ENCODE measurements around the gene CNOT4. TPM values are rescaled to one million over a fixed set of nuclear protein-coding genes. Genes with fewer than 3 reads are reported as not detected.

CNOT4 gene
- total and polyA plus RNA-seq, 10 of the 15 experiments (the other 5 are each of a cell fraction or from before 2014, with no cell fraction given), result 9.4 to 29.6 (median 16.6) TPM

DNA sequence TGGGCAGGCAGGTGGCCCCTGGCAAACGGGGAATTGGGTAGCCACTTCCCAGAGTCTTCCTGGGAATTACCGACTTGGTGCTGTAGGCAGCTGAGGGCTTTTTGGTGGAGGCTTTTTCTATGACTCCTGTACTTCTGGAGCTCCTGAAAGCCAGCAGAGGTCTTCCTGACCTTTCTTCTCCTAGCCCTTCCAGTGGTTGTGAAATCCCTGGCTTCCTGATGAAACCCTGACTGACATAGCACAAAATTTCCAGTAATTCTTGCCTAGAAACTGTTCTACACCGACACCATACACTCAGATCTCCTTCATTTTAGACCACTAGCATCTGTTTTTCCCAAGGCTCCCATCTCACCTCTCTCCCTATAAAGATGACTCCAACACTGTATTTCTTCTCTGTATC is 156.1 kb downstream of the CNOT4 start:
- H3K79me2 ChIP-seq (ENCODE audit: control insufficient read depth, insufficient read depth, low read length), result no peaks in the 10 kb centered on the region
- no peak overlapping the region for H3K4me2 ChIP-seq (ENCODE audit: control insufficient read depth, insufficient read depth)
- TF ChIP-seq TBL1XR1 (IDR thresholded peaks at IDR 0.05; ENCODE audit: low read depth, low read length) (no peak), CREM (IDR thresholded peaks at IDR 0.05; ENCODE audit: low read depth) (no peak), SP1 (IDR thresholded peaks at IDR 0.05; ENCODE audit: low read depth, low read length) (no peak), CBFB (IDR thresholded peaks at IDR 0.05; ENCODE audit: low read depth) (no peak), CHD4 (IDR thresholded peaks at IDR 0.05) (no peak), GATAD2B (conservative IDR thresholded peaks at IDR 0.05; ENCODE audit: low read depth) (no peak), RBBP5 (conservative IDR thresholded peaks at IDR 0.05) (no peak), BRCA1 (IDR thresholded peaks at IDR 0.05; ENCODE audit: low read depth, low read length) (no peak), ZZZ3 (IDR thresholded peaks at IDR 0.05; ENCODE audit: control insufficient read depth, insufficient read length, low read depth) (no peak), STAT1 (conservative IDR thresholded peaks at IDR 0.05) (no peak), PAX8 (IDR thresholded peaks at IDR 0.05) (no peak), EP300 (IDR thresholded peaks at IDR 0.05; ENCODE audit: borderline replicate concordance in 1 of 2, control insufficient read depth in 1 of 2, low read depth in 2 of 2, low read length in 2 of 2) (no peak), SREBF1 (IDR thresholded peaks at IDR 0.05; ENCODE audit: low read length) (no peak), POLR2A (IDR thresholded peaks at IDR 0.05; ENCODE audit: low read depth, low read length) (no peak), NR2C1 (IDR thresholded peaks at IDR 0.05) (no peak)
- TF ChIP-seq, protein P1, sequence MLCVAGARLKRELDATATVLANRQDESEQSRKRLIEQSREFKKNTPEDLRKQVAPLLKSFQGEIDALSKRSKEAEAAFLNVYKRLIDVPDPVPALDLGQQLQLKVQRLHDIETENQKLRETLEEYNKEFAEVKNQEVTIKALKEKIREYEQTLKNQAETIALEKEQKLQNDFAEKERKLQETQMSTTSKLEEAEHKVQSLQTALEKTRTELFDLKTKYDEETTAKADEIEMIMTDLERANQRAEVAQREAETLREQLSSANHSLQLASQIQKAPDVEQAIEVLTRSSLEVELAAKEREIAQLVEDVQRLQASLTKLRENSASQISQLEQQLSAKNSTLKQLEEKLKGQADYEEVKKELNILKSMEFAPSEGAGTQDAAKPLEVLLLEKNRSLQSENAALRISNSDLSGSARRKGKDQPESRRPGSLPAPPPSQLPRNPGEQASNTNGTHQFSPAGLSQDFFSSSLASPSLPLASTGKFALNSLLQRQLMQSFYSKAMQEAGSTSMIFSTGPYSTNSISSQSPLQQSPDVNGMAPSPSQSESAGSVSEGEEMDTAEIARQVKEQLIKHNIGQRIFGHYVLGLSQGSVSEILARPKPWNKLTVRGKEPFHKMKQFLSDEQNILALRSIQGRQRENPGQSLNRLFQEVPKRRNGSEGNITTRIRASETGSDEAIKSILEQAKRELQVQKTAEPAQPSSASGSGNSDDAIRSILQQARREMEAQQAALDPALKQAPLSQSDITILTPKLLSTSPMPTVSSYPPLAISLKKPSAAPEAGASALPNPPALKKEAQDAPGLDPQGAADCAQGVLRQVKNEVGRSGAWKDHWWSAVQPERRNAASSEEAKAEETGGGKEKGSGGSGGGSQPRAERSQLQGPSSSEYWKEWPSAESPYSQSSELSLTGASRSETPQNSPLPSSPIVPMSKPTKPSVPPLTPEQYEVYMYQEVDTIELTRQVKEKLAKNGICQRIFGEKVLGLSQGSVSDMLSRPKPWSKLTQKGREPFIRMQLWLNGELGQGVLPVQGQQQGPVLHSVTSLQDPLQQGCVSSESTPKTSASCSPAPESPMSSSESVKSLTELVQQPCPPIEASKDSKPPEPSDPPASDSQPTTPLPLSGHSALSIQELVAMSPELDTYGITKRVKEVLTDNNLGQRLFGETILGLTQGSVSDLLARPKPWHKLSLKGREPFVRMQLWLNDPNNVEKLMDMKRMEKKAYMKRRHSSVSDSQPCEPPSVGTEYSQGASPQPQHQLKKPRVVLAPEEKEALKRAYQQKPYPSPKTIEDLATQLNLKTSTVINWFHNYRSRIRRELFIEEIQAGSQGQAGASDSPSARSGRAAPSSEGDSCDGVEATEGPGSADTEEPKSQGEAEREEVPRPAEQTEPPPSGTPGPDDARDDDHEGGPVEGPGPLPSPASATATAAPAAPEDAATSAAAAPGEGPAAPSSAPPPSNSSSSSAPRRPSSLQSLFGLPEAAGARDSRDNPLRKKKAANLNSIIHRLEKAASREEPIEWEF (IDR thresholded peaks at IDR 0.05; ENCODE audit: insufficient replicate concordance, low read depth, low read length), result no peak
- TF ChIP-seq, protein P2, sequence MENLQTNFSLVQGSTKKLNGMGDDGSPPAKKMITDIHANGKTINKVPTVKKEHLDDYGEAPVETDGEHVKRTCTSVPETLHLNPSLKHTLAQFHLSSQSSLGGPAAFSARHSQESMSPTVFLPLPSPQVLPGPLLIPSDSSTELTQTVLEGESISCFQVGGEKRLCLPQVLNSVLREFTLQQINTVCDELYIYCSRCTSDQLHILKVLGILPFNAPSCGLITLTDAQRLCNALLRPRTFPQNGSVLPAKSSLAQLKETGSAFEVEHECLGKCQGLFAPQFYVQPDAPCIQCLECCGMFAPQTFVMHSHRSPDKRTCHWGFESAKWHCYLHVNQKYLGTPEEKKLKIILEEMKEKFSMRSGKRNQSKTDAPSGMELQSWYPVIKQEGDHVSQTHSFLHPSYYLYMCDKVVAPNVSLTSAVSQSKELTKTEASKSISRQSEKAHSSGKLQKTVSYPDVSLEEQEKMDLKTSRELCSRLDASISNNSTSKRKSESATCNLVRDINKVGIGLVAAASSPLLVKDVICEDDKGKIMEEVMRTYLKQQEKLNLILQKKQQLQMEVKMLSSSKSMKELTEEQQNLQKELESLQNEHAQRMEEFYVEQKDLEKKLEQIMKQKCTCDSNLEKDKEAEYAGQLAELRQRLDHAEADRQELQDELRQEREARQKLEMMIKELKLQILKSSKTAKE (IDR thresholded peaks at IDR 0.05; ENCODE audit: low read depth, poor library complexity, severe bottlenecking), result no peak
- TF ChIP-seq, protein P3, sequence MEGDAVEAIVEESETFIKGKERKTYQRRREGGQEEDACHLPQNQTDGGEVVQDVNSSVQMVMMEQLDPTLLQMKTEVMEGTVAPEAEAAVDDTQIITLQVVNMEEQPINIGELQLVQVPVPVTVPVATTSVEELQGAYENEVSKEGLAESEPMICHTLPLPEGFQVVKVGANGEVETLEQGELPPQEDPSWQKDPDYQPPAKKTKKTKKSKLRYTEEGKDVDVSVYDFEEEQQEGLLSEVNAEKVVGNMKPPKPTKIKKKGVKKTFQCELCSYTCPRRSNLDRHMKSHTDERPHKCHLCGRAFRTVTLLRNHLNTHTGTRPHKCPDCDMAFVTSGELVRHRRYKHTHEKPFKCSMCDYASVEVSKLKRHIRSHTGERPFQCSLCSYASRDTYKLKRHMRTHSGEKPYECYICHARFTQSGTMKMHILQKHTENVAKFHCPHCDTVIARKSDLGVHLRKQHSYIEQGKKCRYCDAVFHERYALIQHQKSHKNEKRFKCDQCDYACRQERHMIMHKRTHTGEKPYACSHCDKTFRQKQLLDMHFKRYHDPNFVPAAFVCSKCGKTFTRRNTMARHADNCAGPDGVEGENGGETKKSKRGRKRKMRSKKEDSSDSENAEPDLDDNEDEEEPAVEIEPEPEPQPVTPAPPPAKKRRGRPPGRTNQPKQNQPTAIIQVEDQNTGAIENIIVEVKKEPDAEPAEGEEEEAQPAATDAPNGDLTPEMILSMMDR (IDR thresholded peaks at IDR 0.05 in 2 of 3, conservative IDR thresholded peaks at IDR 0.05 in 1 of 3; ENCODE audit: control insufficient read depth in 2 of 3, extremely low read depth in 1 of 3, insufficient read depth in 1 of 3, low read depth in 3 of 3, low read length in 3 of 3), result no peak
- no peak overlapping the region for H3K9ac ChIP-seq (ENCODE audit: control insufficient read depth, insufficient read depth, low read length)
- H3K36me3 ChIP-seq (ENCODE audit: control insufficient read depth in 2 of 2, insufficient read depth in 2 of 2, low read length in 1 of 2), result no peaks in the 10 kb centered on the region
- ChIA-PET RAD21 (ENCODE audit: unreplicated experiment) (no interaction called here), CTCF (interaction anchor here (1.4 to 2.0 kb wide), 4 partner anchors 18 to 80 kb away, joined by 3 to 8 read pairs (median 5); no protein-coding TSS in a partner anchor), POLR2A (no interaction called here), SMC1A (ENCODE audit: uncharacterized antibody, unreplicated experiment) (interaction anchor here (0.7 kb wide), 1 partner anchor 53 kb away, joined by 3 read pairs; no protein-coding TSS in a partner anchor)
- BruUV-seq (replicated peaks), result no TSS peak
- DNase-seq (ENCODE audit: low read depth, low spot score) (no peak), FAIRE-seq (no peak), ATAC-seq (no peak)
- intact Hi-C loops (cut with micrococcal nuclease; ENCODE audit: unreplicated experiment) (no loop called here), in situ Hi-C loops (cut with MboI) (no loop called here)
- H3K4me1 ChIP-seq (ENCODE audit: control insufficient read depth, insufficient read depth, low read length), result no peaks in the 10 kb centered on the region
- no peaks in the 10 kb centered on the region for H3K9me3 ChIP-seq (replicated peaks; ENCODE audit: control insufficient read depth, insufficient read depth, low read length)
- no peaks in the 10 kb centered on the region; a peak in 1 of 4 replicates for H3K27me3 ChIP-seq (replicated peaks in 1 of 2; ENCODE audit: control insufficient read depth in 2 of 2, insufficient read depth in 2 of 2, low read length in 1 of 2)
- H3K4me3 ChIP-seq, result no peak overlapping the region
- no peaks in the 10 kb centered on the region for H4K20me1 ChIP-seq (ENCODE audit: control insufficient read depth, insufficient read depth)
- no peak overlapping the region for H3K27ac ChIP-seq (ENCODE audit: control insufficient read depth, insufficient read depth)
- WGBS (ENCODE audit: insufficient coverage, insufficient replicate concordance, low lambda C conversion rate, missing lambda C conversion rate), result 58% methylated on average over 3 of the region's 3 CpGs
- H2AFZ ChIP-seq (ENCODE audit: control insufficient read depth, low read depth, low read length), result no peak overlapping the region

Data from GM12878 (cell line).